Measurements from ENCODE around the gene CEMIP.

DNA sequence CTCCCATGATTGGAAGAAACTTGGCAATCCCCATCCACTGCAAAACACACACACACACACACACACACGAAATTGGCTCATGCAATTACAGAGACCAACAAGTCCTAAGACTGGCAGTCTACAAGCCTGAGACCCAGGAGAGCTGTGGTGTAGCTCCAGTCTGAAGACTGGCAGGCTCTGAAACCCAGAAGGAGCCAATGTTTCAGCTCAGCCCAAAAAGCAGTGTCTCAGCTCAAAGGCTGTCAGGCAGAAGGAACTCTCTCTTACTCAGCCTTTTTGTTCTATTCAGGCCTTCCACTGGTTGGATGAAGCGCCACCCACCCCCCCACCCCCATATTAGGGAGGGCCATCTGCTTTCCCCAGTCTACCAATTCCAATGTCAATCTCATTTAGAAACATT, 178.4 kb downstream of the CEMIP start:
- TF ChIP-seq YY1 (IDR thresholded peaks at IDR 0.05; ENCODE audit: low read depth) = no peak
- no peak for TF ChIP-seq ZBTB33 (IDR thresholded peaks at IDR 0.05; ENCODE audit: borderline replicate concordance, low read depth)
- TF ChIP-seq RAD21 (IDR thresholded peaks at IDR 0.05; ENCODE audit: low read length) = no peak
- TF ChIP-seq FOXM1 (IDR thresholded peaks at IDR 0.05; ENCODE audit: low read depth) = no peak
- TF ChIP-seq SIN3A (IDR thresholded peaks at IDR 0.05; ENCODE audit: borderline replicate concordance, low read depth, low read length) = no peak
- TF ChIP-seq CTCF (IDR thresholded peaks at IDR 0.05) = no peak
- TF ChIP-seq, protein P1, sequence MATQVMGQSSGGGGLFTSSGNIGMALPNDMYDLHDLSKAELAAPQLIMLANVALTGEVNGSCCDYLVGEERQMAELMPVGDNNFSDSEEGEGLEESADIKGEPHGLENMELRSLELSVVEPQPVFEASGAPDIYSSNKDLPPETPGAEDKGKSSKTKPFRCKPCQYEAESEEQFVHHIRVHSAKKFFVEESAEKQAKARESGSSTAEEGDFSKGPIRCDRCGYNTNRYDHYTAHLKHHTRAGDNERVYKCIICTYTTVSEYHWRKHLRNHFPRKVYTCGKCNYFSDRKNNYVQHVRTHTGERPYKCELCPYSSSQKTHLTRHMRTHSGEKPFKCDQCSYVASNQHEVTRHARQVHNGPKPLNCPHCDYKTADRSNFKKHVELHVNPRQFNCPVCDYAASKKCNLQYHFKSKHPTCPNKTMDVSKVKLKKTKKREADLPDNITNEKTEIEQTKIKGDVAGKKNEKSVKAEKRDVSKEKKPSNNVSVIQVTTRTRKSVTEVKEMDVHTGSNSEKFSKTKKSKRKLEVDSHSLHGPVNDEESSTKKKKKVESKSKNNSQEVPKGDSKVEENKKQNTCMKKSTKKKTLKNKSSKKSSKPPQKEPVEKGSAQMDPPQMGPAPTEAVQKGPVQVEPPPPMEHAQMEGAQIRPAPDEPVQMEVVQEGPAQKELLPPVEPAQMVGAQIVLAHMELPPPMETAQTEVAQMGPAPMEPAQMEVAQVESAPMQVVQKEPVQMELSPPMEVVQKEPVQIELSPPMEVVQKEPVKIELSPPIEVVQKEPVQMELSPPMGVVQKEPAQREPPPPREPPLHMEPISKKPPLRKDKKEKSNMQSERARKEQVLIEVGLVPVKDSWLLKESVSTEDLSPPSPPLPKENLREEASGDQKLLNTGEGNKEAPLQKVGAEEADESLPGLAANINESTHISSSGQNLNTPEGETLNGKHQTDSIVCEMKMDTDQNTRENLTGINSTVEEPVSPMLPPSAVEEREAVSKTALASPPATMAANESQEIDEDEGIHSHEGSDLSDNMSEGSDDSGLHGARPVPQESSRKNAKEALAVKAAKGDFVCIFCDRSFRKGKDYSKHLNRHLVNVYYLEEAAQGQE (IDR thresholded peaks at IDR 0.05; ENCODE audit: low read depth, low read length) = no peak
- TF ChIP-seq, protein P2, sequence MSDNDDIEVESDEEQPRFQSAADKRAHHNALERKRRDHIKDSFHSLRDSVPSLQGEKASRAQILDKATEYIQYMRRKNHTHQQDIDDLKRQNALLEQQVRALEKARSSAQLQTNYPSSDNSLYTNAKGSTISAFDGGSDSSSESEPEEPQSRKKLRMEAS (IDR thresholded peaks at IDR 0.05; ENCODE audit: low read depth) = no peak
- TF ChIP-seq MXI1 (IDR thresholded peaks at IDR 0.05; ENCODE audit: low read depth, low read length) = no peak
- TF ChIP-seq NFIC (IDR thresholded peaks at IDR 0.05; ENCODE audit: borderline replicate concordance) = no peak
- TF ChIP-seq SMC3 (IDR thresholded peaks at IDR 0.05; ENCODE audit: low read depth, low read length) = no peak
- TF ChIP-seq TAF1 (IDR thresholded peaks at IDR 0.05; ENCODE audit: borderline replicate concordance, low read depth, low read length) = no peak
- TF ChIP-seq GABPA (IDR thresholded peaks at IDR 0.05; ENCODE audit: low read depth) = no peak
- TF ChIP-seq MEF2A (IDR thresholded peaks at IDR 0.05; ENCODE audit: borderline replicate concordance, low read depth) = no peak
